GM18858 (cell line): ENCODE data around the gene COL15A1.
"Not testable (repeated sequence)": the region's sequence is repeated elsewhere in the genome, so short reads cannot be mapped to it uniquely, and the experiment has no call there.

ENCODE experiments used
- ATAC-seq: cut with Tn5 transposase; IDR thresholded peaks from one replicate; pipeline ENCODE4 v1.9.1; 2021; ENCODE audit not compliant: unreplicated experiment

The COL15A1 gene

DNA sequence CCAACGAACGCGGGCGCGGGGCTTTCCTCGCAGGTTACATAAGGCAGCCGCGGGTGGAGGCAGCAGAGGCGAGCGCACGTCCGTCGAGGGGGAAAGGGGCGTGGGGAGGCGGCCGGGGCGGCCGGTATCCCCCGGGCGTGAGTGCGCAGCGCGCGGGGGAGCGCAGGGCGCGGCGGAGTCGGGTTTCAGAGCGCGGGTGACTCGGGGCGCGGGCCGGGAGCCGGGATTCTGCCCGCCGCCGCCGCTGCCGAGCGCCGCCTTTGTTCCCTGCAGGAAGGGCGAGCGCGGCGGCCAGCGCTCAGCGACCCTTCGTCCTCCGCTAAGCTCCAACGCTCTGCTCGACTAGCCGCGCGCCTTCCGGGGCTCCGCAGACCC is at the start of gene COL15A1:
TSS of gene COL15A1 (plus strand) at position 226 of the 375 bp plus-strand sequence. CDS start 155 bp downstream, outside the sequence.
- no peak for ATAC-seq

DNA sequence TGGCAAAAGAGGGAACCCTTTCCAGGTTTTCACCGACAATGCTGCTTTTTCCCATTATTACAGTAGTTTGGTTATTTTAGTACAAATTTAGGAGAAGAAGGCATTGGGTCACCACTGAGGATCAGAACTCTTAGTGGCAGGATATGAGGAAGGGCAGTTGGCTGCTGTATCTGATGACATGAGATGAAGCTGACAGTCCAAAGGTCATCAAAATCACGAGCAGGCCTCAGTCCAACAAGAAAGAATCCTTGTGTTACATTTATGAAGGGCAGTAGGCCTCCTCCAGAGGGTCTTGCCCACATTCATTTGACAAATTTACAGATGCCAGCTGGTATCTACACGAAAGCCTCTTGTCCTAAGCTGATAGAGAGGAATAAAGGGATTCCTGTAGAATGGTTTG is 49.5 kb upstream of the COL15A1 start:
- ATAC-seq: no peak

DNA sequence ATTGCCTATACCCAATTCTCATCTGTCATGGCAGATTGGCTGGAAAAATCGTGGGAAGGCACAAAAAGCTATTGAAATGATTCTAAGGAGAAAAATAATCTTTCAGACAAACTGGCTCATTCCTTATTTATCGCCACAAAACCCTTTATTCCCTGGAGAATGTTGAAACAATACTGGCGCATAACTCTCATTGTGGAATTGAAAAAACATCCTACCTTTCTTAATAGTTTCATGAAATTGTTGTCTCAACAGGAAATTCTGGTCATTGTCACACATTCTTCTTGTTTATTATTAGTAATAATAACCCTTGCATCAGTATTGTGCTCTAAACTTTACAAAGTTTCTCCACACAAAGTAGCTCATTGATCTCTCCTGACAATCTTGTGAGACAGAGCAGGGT is 48.9 kb upstream of the COL15A1 start:
- ATAC-seq: no peak

DNA sequence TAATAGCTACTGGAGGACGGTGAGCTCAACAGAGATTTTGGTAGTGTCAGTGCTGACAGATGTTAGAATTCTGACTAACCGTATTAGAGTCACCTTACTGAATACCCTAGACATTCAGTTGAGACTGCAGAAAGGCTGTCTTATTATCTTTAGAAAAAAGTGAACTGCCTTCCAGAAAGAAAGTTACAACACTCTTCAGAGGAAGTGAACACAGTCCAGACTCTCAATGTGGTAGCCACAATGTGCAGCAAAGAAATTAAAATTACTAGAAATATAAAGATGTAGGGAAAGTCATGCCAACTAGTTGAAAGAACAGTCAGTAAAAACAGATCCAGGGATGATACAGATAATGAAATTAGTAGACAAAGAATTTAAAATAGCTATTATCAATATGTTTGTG is 47.1 kb upstream of the COL15A1 start:
- no peak for ATAC-seq

DNA sequence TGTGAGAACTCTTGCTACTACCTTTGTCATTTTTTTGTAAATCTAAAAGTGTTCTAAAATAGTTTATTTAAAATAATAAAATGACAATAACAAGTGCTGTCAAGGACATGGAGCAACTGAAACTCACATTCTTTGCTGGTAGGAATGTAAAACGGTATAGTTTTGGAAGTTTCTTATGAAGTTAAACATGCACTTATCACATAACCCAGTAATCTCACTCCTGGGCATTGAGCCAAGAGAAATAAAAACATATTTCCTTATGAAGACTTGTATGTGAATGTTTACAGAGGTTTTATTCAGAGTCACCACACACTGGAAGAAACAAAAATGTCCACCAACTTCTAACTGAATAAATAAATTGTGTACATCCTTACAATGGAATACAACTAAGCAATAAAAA is 46.0 kb upstream of the COL15A1 start:
- ATAC-seq: no peak

DNA sequence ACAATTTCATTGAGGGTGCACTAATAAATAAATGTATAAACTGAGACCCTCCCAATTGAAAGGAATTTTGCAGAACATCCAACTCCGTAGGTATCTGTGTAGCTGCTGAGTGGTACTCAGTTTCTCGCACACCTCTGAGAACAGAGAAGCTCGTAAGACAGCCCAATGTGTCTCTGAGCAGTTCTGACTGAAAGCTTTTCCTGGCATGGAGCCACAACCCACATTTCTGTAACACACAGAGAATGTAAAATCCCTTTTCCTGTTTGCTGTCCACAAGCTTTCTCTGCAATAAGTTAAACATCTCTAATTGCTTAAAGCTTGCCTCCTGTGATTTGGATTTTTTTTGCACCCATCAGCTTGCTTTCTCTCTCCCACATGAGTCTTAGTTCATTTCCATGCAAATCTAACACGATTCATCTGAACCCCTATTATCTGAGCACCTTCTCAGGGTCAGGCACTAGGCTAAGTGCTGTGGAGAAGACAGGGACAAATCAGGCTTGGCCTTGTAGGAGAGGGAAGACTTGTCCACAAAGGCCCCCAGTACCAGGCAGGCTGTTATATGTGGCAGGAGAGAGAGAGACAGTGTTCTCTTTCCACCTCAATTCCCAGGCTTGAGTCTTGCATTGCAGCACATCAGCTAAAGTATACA is 44.2 kb upstream of the COL15A1 start:
- ATAC-seq: no peak

DNA sequence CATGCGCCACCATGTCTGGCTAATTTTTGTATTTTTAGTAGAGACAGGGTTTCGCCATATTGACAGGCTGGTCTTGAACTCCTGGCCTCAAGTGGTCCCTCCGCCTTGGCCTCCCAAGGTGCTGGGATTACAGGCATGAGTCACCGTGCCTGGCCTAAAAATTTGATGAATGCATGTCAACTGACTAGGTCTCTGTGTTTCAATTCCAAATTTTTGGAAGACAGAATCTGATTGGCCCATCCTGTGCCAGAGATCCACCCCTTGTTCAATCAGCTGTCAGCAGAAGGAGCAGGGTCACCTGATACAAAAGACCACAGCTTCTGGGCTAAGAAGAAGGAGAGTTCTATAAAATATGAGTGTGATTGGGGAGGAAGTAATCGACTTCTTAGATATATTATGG is 43.5 kb upstream of the COL15A1 start:
- no peak for ATAC-seq

DNA sequence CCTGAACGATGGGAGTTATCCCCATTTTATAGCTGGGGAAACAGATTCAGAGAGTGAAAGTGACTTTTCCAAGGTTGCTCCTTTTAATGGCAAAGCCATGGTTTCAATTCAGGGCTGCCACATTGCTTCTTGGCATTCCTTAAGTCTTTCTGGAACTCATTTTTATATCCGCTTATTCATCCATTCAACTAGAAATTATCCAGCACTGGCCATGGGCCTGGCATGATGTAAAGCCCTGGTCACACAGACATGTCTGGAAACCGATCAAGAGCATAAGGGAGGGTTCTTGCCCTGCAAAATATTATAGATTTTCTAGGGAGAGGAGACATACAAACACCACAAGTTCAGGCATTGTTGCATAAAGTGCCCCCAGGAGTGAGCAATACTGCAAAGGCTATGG is 43.0 kb upstream of the COL15A1 start:
- ATAC-seq: no peak

DNA sequence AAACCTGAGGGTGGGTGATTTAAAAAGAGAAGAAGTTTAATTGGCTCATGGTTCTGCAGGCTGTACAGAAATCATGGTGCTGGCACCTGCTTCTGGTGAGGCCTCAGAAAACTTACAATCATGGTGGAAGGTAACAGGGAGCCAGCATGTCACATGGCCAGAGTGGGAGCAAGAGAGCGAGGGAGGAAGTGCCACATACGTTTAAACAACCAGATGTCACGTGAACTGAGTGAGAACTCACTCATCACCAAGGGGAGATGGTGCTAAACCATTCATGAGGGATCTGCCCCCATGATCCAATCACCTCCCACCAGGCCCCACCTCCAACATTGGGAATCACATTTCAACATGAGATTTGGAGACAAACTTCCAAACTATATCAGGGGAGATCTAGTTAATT is 41.9 kb upstream of the COL15A1 start:
- ATAC-seq: not testable (repeated sequence)

DNA sequence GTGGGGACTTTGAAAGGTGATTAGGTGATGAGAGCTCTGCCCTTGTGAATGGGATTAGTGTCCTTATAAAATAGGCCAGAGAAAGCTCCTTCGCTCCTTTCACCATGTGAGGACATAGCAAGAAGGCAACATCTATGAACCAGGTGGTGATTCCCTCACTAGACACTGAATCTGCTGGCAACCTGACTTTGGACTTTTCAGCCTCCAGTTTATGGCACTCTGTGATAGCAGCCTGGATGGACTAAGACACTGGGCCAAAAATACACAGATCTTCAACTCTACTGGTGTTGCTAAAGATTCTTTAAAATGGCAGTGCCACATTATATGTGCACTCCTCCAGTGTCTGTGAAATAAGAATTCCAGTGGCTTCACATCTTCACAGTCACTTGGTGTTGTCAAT is 41.2 kb upstream of the COL15A1 start:
- ATAC-seq: no peak

DNA sequence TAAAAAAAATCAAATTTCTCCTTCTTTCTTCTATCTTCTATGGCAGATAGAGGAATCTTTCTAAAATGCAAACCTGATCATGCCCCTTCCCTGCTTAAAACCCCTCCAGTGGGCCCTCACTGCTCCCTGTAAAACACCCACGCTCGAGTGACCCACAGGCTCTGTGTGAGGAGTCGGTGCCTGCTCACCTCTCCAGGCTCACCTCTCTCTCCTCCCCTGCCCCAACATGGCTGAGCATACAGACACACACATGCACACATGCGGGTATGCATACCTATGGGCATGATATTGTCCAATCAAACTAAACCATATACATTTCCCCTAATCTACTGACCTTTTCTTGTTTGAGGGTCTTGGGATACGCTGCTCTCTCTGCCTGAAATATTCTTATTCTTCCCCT is 40.8 kb upstream of the COL15A1 start:
- no peak for ATAC-seq

DNA sequence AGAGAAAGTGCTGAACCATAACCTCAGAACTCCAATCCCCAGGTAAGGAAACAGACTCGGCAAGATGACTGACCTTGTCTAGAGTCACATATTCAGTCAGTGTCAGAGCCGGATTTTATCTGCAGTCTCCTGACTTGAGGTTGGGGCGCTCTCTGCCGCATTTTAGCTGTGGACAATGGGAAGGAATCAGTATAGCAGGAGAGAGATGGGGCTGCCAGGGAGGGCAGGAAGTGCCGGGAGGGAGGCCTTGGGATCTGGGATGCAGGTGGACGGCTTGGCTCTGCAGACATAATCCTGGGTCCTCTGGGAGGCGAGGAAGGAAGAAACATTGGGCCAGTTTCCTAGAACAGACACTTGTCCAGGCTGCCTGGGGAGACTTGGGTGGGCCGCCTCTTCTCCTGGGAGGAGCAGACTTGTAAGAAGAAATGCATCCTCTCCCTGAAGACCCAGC is 39.7 kb upstream of the COL15A1 start:
- no peak for ATAC-seq

DNA sequence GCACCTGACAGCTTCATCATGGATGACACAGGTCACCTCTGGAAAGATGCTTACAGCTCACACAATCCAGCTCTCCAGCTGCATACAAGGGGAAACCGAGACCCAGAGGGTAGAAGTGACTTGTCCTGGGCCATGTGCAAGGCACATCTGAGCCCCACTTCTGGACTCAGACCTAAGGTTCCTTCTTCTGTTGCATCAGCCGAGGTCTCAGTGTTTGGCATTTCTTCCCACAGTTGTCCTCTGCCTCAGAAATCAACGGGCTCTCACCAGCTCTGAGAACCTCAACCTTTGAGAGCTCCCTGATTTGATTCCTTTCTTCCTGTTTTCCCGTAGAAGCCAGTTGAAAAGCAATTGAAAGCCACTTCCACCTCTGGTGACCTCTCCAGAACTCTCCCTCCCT is 38.7 kb upstream of the COL15A1 start:
- ATAC-seq: no peak

DNA sequence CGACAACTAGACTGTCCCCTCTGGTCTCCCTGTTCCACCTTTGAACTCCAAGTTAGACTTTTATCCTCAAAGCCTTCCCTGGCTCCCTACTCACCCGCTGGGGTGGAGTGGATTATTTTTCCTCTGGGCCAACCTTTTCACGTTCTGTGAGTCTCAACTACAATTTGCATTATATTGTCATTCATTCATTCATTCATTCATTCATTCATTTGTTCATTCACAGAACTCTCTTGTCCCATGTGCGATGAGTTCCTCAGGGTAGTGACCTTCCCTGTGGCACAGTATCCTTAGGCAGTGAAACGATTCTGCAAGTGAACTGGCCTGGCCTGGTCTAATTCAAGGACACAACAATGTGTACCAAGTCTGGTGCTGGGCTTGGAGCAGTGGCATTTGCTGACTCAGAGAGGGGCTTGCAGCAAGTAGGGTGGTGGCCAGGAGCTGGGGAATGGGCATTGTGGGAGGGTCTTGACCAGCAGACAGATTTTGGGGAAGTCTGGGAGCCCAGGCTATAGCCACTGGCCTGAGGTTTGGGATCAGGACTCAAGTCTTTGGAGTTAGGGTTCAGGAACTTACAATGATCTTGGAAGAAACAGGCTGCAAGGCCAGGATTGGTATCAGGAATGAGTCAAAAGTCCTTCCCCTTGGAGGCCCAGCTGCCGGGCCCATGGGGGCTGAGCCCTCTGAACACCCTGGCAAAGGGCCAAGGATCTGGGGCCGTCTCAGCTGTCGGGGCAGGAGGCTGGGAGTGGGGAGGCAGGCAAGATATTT is 37.2 kb upstream of the COL15A1 start:
- no peak for ATAC-seq

DNA sequence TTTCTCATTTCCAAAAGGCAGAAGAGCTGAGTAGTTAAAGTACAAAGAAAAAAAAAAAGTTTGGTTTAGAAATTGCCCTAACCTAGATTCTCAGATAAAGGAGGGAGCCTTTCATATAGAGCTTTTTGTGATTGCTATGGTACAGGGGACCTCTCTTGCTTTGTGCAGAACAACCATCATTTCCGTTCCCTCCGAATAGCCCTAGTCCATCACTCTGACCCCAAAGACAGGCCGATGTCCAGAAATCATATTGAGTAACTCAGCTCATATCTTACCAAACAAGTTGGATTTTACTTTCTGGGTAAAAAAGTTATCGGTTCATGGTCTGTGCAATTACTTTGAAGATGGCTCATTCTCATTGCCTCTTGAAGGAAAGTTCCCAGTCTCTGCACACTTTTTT is 36.7 kb upstream of the COL15A1 start:
- no peak for ATAC-seq

DNA sequence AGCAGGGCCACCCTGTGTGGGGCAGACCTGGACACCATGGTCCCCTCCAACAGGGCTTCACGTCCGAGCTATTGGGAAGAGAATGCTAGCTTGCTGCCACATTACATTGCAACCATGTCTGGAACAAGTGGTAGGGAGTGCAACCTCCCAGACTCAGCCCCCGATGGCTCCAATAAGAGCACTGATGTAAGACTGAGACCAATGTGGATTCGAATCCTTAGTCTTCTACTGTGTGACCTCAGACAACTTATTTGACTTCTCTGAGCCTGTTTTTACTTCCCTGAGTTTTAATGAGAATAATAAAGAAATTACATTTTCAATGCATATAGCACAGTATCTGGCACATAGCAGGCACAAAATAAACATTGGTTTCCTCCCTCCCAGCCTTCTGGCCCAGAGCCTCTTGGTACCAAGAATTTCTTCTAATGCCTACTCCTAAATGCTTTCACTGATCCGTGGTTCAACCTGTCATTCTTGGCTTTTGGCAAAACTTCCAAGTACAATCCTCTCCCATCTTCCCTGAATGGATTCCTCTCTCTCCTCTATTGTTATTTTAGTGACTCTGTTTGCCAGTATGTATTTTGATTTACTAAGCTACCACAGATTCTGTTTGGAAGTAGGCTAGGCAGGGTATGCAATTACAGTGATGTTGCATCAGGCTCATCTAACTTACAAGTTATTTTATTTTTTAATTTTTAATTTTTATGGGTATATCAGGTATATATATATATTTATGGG is 34.6 kb upstream of the COL15A1 start:
- ATAC-seq: no peak

DNA sequence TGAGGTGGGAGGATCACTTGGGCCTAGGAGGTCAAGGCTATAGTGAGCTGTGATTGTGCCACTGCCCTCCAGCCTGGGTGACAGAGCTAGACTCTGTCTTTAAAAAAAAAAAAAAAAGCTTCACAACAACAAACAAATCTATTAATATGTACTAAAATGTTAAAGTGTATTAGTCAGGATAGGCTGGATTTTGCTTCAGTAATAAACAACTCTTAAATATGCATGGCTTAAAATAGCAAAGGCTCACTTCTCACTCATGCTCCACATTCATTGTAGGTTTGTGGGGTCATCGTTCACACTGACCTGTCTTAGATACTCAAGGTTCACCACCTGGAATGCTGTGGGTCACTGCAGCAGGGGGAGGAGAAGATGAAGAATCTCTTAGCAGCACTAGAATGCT is 33.8 kb upstream of the COL15A1 start:
- ATAC-seq: no peak

DNA sequence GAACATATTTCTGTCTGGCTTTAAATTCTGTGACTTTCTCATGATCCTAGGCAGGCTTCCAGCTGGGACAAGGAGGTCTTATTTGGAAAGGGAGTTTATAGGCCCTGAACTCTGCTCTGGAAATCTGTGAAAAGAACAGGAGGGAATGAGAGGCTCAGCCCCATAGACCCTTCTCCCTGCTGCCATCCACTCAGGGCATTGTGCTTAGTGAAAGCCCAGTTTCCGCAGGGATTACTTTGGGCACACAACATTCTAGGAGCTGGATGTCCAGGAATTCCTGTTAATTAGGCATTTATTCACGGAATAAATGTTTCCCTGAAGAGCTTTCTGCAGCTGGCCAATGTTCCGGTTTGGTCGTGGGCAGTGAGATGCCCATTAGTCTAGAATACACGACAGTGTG is 32.7 kb upstream of the COL15A1 start:
- no peak for ATAC-seq

DNA sequence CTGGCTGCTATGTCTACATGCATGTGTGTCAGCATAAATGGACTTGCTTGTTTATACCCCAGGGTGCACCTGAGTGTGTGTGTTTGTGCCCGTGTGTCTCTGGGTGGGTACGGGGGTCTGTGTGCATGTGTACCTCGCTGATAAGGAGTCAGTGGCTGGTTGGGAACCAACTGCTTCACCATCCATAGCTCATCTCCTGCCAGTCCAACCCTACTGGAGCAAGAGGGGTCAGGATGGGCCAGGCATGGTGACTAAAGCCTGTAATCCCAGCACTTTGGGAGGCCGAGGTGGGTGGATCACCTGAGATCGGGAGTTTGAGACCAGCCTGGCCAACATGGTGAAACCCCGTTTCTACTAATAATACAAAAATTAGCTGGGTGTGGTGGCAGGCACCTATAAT is 32.0 kb upstream of the COL15A1 start:
- not testable (repeated sequence) for ATAC-seq

DNA sequence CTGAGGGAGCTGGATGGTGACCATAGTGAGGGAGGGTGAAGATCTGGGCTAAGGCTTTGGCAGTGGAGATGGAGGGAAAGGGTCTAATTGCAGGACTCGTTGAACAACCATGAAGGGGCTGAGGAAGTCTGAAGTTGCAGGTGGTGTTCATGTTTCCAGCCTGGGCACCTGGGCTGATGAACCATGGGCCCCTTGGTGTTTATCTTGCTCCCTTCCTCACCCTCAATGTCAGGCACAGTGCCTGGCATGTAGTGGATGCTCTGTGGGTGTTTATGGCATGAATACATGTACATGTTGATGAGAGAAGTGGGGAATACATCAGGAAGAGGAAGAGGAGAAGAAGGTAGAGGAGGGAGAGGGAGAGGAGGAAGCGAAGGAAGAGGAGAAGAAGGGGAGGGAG is 31.3 kb upstream of the COL15A1 start:
- no peak for ATAC-seq

DNA sequence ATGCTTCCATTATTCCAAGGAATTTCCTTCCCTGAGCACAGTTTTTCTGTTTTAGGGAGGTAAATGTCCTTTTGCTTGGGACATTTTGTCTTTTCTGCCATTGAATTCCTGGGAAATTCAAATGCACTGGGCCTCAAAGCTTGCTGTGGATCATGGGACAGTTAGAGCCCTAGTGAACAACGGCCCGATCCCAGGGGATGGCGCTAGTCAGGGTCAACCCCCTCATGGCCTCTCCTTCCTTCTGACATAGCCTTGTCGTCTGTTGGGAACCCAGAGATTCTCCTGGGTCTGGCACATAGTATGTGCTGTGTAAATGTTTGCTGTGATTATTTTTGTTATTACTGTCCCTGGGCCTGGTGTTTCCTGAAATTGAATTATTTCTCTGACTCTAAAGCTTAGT is 30.7 kb upstream of the COL15A1 start:
- ATAC-seq: no peak

DNA sequence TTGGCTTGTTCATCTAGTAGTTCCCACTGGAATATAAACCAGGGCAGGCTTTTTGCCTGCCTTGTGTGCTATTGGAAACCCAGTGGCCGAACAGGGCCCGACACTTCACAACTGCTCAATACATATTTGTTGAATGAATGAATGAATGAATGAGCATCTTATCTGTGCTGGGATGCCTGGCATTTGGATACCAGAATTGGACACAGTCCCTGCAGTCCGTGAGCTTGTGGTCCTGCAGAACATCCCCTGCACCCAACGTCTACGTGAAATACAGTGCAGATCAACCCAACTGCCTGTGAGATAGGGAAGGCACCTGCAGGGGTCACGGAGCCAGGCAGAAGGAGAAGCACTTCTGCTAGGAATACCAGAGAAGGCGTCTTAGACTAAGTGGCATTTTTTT is 30.0 kb upstream of the COL15A1 start:
- no peak for ATAC-seq
